Mucosa of descending colon (tissue), 3 donors: ENCODE data around the gene DOK7. TPM values are rescaled to one million over a fixed set of nuclear protein-coding genes. Genes with fewer than 3 reads are reported as not detected.

Experiments used
- ATAC-seq: fragments of 200-7000 bp; cut with Tn5 transposase; one replicate; pipeline ENCODE4 v1.9.1; 2020; ENCODE audit warnings: mild to moderate bottlenecking, moderate library complexity
- DNase-seq, 3 donors: peaks; one replicate each; pipeline ENCODE4 v3.0.0-alpha.2; 2020
- H3K36me3 ChIP-seq: fragments of 200-600 bp; one replicate; pipeline ENCODE4 v1.8.0; 2021; ENCODE audit warnings: low read depth, mild to moderate bottlenecking
- H3K4me1 ChIP-seq: fragments of 200-600 bp; one replicate; pipeline ENCODE4 v1.8.0; 2021; ENCODE audit warnings: low read depth, mild to moderate bottlenecking
- H3K4me3 ChIP-seq: fragments of 200-600 bp; one replicate; pipeline ENCODE4 v1.8.0; 2021; ENCODE audit warnings: mild to moderate bottlenecking
- H3K9me3 ChIP-seq: fragments of 200-600 bp; one replicate; pipeline ENCODE4 v1.8.0; 2021; ENCODE audit warnings: mild to moderate bottlenecking
- intact Hi-C, 2 donors: fragments of 100-400 bp; cut with DNase I in 1 of 2; cut with micrococcal nuclease in 1 of 2; formaldehyde crosslinking; loops; one replicate each; pipeline versions ENCODE4 v1.11.0 to v1.11.1; 2022; cut with DNase I, micrococcal nuclease
- total RNA-seq, 3 donors: library from RNA; stranded (reverse); fragmentation: NEBNext Ultra II Directional in 2 of 3; extraction: Animal tissue kit (Norgen Biotek cat#: 25700) in 2 of 3; gene quantifications; one replicate each; pipeline versions ENCODE4 v1.2.1 to v1.2.4, GENCODE V29; 2021 to 2023
- TF ChIP-seq, protein P1 (sequence below): fragments of 200-600 bp; IDR thresholded peaks from one replicate; pipeline ENCODE4 v1.8.0; 2022; ENCODE audit warnings: antibody characterized with exemption, mild to moderate bottlenecking
- donor health status: DM: no; HTN: no; CAD: no; lungs with moderate emphysema.
- donor health status: DM: no; HTN: no; CAD: no.
- donor health status: DM: no; HTN: yes; CAD: no.

Gene DOK7
- total RNA-seq, 3 donors from 2014 or later = 0.28 to 0.61 (median 0.39) TPM

DNA sequence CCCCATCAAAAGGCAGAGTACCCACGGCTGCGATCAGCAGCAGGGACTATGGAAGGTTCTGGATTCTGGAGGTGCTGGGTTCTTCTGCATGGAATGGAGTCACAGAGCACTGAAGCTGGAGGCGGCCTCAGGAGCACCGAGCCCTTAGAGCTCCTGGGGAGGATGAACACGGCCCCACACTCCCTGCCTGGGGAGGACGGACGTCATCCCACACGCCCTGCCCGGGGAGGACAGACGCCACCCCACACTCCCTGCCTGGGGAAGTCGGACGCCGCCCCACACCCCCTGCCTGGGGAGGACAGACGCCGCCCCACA lies 59.2 kb downstream of the DOK7 start:
- Histone ChIP-seq H3K36me3 (peaks cover 9% of the 10 kb centered on the region), H3K4me1 (no peaks in the 10 kb centered on the region), H3K4me3 (no peak overlapping the region), H3K9me3 (no peaks in the 10 kb centered on the region)
- TF ChIP-seq, protein P1, sequence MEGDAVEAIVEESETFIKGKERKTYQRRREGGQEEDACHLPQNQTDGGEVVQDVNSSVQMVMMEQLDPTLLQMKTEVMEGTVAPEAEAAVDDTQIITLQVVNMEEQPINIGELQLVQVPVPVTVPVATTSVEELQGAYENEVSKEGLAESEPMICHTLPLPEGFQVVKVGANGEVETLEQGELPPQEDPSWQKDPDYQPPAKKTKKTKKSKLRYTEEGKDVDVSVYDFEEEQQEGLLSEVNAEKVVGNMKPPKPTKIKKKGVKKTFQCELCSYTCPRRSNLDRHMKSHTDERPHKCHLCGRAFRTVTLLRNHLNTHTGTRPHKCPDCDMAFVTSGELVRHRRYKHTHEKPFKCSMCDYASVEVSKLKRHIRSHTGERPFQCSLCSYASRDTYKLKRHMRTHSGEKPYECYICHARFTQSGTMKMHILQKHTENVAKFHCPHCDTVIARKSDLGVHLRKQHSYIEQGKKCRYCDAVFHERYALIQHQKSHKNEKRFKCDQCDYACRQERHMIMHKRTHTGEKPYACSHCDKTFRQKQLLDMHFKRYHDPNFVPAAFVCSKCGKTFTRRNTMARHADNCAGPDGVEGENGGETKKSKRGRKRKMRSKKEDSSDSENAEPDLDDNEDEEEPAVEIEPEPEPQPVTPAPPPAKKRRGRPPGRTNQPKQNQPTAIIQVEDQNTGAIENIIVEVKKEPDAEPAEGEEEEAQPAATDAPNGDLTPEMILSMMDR = no peak
- DNase-seq = peak in 1 of 3 donors; percentile 14
- intact Hi-C loops = no loop called here
- ATAC-seq = no peak

DNA sequence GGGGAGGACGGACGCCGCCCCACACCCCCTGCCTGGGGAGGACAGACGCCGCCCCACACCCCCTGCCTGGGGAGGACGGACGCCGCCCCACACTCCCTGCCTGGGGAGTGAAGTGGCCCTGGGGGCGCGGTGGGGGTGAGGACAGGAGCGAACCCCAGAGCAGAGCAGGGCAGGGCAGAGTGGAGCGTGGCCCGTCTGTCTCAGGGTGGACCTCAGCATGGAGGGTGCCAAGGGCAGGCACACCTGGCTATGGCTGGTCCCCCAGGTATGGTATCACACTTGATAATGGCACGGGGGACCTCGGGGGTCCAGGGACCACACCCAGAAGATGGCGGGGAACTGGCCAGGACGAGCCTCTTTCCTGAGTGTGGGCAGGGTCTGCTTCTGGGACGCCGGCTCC lies 59.5 kb downstream of the DOK7 start:
- Histone ChIP-seq H3K4me3 (no peak overlapping the region), H3K4me1 (no peaks in the 10 kb centered on the region), H3K36me3 (peaks cover 9% of the 10 kb centered on the region), H3K9me3 (no peaks in the 10 kb centered on the region)
- TF ChIP-seq, protein P1 = no peak
- peak in 2 of 3 donors; percentile 20 to 28 for DNase-seq
- intact Hi-C loops = no loop called here
- ATAC-seq = no peak

DNA sequence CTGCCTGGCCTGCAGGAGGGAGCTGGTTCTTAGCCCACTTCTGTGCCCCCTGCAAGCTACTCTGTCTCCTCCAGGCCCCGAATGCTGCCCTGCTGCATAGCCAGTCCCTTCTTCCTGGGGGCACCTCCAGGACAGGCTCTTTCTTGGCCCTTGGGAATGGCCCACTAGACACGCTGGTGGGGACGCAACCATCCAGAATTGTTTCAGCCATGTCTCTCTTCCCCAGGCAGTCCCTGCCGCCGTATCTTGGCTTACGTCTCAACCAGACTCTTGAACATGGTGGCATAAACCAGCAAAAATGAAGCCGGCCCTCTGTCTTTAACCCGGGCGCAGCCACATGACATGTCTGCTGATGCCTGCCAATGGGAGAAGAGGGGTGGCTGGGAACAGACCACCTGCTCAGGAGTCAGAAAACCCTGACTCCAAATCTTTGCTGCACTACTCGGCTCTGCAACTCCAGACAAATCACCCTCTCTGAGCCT lies 60.1 kb downstream of the DOK7 start:
- Histone ChIP-seq H3K4me1 (no peaks in the 10 kb centered on the region), H3K9me3 (no peaks in the 10 kb centered on the region), H3K36me3 (peaks cover 6% of the 10 kb centered on the region), H3K4me3 (no peak overlapping the region)
- DNase-seq (peak in 2 of 3 donors; percentile 6), ATAC-seq (no peak)
- intact Hi-C loops = no loop called here
- TF ChIP-seq, protein P1 = no peak

DNA sequence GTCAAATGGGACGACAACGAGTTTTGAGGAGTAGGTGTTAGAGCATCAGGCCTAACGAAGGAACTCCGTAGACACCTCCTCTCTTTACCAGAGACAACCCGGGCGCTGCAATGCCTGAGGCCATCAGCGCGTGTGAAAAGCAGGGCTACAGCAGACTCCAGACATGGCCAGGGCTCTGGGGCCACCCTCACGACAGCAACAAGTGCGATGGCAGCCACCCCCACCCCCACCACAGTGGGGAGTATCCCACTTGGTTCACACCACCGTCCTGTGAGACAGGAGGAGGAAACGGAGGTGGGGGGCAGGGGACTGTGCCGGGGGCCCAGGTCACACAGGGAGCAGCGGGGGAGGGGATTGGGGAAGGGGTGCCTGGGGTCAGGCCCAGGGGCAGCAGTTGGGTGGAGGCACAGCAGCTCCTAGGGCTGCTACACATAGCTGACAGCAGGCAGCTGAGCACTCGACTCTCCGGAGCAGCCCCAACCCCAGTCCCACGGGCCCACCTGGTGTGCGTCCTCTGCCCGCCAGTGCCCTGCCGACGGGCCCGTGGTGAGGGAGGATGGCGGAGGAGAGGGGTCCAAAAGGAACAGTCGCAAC lies 60.6 kb downstream of the DOK7 start:
- no peaks in the 10 kb centered on the region for H3K9me3 ChIP-seq
- no peaks in the 10 kb centered on the region for H3K4me1 ChIP-seq
- peak in 2 of 3 donors; percentile 15 to 43 for DNase-seq
- no peak for ATAC-seq
- H3K4me3 ChIP-seq = no peak overlapping the region
- TF ChIP-seq, protein P1 = no peak
- intact Hi-C loops = no loop called here
- H3K36me3 ChIP-seq = peaks cover 6% of the 10 kb centered on the region

DNA sequence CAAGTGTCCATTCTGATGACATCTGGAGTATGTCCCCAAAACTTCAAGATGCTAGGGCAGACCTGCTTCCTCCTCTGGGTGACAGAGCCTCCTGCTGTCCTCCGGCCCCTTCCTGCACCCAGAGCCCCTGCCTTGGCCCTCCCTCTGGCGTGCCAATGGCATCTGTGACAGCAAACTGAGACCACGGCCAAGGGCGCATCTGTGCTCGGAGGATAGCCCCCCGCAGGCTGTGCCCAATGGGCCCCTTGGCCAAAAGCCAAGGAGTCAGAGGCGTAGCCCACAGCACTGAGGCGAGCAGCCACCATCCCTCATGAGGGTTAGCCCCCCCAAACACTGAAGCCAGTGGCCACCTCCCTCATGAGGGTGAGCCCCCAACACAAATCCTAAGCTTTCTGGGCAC lies 61.2 kb downstream of the DOK7 start:
- H3K4me1 ChIP-seq = no peaks in the 10 kb centered on the region
- no peaks in the 10 kb centered on the region for H3K9me3 ChIP-seq
- ATAC-seq (no peak), DNase-seq (peak in 2 of 3 donors; percentile 11 to 42)
- TF ChIP-seq, protein P1 = no peak
- intact Hi-C loops = no loop called here
- peaks cover 2% of the 10 kb centered on the region for H3K36me3 ChIP-seq
- no peak overlapping the region for H3K4me3 ChIP-seq

DNA sequence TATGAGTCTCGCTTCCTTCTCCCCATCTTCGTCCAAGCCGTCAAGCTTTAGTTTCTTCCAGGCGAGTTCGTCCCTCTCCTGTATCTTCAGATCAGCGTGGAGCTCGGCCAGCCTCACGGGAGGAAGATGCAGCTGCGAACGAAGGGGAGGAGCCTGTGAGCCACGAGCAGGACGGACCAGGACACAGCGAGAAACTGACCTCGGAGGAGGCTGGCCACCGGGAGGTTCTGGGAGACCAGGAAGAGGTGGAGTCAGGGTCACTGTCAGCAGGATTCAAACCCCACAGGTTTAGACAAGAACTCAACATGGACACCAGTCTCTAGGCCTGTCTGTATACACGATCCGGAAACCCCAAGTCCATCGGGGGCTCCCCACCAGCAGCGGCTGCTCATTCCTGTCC lies 61.8 kb downstream of the DOK7 start:
- peak in 2 of 3 donors; percentile 10 to 31 for DNase-seq

More for the DNA sequence above, 61.8 kb downstream of the DOK7 start:
- no peaks in the 10 kb centered on the region for H3K36me3 ChIP-seq
- no peak for ATAC-seq
- TF ChIP-seq, protein P1 = no peak
- no peaks in the 10 kb centered on the region for H3K4me1 ChIP-seq
- no peaks in the 10 kb centered on the region for H3K9me3 ChIP-seq
- intact Hi-C loops = no loop called here
- no peak overlapping the region for H3K4me3 ChIP-seq
